NCI-H187 treated with DMSO at 0.1 percent for 48 hours (cell line): ENCODE measurements around the gene DLX3.

Experiments used
- DNase-seq: peaks from one replicate; lab custom pipeline; 2025; lab: John Stamatoyannopoulos, UW

DLX3 gene

DNA sequence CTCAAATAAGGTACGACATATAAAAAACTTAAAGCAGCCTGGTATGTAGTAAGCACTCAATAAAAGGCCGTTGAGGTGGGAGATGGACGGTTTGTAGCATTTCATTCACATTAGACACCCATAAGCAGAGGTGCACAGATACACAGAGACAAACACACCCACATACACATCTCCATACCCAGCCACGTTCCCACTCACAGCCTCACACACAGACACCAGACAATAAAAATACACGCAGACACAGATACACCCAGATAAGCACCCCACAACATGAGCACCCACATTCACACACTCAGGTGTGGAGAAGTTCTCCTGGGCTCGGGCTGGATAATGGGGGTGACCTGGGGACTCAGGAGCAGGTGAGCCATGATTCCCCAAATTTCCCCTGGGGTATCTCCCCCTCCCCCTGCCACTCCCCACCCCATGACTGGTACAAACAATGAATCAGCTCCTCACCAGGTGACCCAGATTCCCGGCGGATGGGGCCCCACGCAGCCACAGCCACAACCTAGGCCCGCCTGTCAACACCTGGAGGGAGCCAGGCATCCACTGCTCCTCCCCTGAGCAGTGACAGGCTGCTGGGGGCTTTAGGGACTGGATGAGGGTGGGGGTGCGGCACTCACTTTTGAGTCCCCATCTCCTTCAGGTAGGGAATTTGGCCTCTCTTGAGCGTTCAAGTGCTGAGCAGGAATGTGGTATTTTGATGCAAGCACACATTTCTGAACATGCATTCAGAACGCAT, 2.7 kb downstream of the DLX3 start:
- no peak for DNase-seq

DNA sequence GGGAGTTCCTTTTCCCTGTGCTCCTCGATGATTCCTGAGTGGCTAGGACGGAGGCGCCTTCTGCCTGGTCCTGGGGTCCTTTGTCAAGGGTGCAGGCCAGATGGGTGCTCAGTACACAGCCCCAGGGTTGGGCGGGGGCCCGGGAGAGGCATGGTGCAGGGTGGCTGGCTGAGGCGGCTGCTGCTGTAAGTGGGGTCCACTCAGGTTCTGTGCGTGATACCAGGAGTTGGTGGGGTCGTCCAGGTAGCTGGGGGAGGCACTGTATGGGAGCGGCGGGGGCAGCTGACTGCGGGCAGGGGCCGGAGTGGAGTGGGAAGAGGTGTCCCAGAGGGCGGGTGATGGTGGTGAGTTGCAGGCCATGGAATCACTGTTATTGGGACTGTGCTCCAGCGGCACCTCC, 3.6 kb downstream of the DLX3 start:
- no peak for DNase-seq

DNA sequence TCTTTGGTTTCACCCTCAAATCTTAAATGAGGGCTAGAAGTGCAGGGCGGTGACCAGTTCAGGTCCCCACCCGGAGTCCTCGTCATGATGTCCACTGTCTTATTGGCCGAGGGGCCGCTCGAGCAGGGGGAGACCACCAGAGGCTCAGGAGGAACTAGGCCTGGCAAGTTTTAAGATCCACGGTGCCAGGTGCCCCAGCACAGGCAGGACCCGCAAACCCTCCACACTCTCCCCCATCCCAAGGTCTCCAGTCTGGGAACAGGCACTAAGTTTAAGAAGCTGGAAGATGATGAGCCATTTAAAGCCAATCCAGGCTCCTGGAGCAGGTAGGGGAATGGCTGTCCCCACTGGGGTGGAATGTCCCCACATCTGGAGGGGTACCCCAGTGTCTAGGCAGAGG, 4.1 kb downstream of the DLX3 start:
- no peak for DNase-seq

- DNase-seq: no peak
Observed at GRCh38 chr17:49990331-49990730, 4.7 kb downstream of the DLX3 start.

- DNase-seq: no peak
Observed at GRCh38 chr17:49989518-49989880, 5.5 kb downstream of the DLX3 start.

DNA sequence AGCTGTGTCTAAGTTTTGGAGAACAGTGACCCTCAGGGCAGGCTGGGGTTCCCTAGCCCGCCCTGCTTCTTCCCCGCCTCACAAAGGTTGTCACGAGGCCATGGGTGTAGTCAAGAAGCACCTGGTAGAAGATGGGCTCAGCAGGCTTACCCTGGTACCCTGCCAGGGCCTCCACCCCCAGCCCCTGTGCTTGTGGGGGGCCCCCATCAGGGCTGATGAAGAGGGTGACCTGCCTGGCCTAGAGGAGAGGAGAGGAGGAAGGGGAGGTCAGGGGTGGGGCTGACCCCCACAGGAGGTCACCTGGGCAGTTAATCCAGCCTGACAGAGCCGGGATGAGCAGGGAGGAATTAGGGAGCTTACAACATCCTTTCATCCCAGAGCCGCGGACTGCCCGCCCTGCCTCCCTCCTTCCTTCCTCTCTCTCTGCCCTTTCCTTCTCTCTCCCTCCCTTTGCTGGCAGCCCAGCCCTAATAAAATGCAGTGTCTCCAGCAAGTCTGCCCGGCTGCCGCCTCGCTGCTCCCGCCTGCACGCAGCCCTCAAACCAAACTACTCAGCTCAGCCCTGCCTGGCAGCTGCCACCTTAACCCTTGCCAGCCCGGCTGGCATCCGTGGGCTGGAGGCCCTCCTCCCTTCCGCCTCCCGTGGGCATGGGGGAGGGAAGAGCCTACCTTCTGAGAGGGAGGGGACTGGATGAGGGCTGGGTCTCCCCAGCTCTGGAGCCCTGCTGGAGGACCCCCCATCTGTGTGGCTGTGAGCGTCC, 7.2 kb downstream of the DLX3 start:
- peak; percentile 37 for DNase-seq

GRCh38 chr17:49987290-49987585, 7.8 kb downstream of the DLX3 start:
- DNase-seq: no peak

DNA sequence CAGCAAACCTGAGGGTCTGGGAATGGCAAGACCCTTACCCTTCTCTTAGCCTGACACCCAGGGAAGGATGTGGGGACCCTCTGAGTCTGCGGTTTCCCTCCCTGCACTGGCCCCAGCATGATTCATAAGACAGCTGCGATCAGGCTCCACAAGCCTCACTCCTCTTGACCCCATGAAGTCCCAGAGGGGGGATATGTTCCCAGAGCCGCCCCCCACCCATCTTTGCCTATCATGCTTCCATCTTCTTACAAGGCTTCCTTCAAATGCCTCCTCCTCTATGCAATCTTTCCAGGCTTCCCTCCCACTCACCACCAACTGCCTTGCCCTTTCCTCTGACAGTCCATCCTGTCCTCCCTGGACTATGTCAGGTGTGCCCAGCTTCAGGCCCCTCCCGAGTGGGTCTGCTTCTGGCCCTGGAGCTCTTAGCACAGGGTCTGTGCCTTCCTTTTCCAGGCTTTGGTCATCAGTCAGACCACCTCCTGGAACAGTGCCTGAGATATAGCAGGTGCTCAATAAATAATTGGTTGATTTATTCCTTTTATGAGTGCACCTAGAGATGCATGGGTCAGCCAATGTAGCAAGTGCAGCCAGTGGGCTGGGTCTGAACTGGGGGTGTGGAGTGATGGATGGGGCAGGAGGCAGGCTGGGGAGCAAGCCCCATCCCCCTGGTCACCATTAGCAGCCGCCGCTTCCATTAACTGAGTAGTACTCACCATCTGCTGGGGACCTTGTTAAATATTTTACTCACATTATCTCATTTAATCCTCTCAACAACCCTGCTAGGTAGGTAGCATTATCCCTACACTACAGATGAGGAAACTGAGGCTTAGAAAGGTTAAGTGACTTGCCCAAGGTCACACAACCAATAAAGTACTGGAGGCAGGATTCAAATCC, 8.4 kb downstream of the DLX3 start:
- DNase-seq: no peak

- DNase-seq: no peak
Observed at GRCh38 chr17:49985310-49985990, 9.6 kb downstream of the DLX3 start.

DNA sequence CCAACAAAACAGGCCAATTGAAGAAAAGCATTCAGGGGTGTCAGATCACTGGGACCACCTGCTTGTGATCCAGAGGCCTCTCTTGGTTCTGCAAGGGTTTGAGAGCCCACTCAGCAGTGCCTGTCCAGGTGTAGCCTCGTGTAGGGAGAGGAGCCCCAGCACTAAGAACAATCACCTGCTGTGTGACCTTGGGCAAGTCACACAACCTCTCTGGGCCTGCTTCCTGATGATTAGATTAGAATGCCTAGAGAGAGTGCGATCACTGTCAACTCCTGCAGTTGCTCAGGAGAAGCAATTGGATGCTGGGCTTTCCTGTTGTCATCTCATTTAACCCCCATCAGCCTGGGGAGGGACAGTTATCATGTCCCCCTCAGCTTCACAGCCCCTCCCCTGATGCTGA, 10.2 kb downstream of the DLX3 start:
- no peak for DNase-seq

GRCh38 chr17:49984283-49984682, 10.7 kb downstream of the DLX3 start:
- no peak for DNase-seq

- DNase-seq: no peak
Observed at GRCh38 chr17:49980703-49981197, 14.3 kb downstream of the DLX3 start.

GRCh38 chr17:49979748-49980479, 15.1 kb downstream of the DLX3 start:
- no peak for DNase-seq

GRCh38 chr17:49978501-49978900, 16.5 kb downstream of the DLX3 start:
- no peak for DNase-seq

DNA sequence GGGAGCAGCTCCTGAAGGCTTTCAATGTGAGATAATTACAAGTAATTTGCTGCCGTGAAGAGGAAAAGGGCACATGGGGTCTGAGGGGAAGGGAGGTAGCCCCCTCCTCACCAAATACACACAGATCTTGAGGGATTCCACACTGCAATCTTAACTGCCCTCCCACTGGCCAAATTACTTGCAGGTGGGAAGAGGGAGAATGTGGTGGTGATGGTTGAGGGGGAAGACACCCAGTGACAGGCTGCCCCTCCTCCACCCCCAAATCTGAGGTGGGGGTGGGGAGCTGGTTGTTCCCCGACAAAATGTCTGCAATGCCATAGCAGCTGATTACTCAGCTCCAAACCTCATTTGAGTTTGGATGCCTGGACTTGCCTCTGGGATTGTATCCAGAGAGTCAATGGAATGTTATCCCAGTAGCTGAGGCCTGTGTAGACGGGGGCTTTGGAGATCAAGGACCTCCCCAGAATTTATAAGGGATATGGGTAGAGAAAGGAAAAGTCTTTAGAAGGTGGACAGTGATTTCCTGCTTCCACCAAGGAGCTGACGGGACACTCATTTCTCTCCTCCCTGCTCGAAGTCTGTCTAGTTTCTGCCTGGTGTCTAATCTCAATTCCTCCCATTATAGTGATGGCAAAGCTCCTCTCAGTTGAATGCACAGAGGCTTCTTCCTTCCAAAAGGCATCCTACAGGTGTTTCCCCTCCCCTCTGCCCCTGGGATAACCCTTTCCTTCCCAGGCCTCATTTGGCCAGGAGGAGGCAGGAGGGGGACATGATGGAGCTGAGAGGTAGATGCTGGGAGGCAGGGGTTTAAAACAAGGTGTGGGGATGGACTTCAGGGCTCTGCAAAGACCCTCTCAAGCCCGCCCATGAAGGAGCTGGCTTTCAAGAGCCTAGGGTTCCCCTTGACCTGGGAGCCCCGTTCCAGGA, 17.3 kb downstream of the DLX3 start:
- no peak for DNase-seq

DNA sequence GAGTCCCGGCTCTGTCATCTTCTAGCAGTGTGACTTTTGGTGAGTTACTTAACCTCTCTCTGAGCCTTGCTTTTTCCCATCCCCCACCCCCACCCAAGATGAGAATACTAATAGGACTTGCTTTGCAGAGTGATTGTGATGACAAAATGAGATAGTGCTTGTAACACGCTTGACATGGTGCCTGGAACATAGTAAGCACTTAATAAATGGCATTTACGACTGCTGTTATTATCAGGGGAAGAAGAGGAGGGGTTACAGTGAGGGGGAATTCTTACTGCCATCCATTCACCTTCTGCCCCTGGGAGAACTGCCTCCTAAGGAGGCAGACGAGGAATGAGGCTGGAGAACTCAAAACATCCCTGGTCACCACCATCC, 18.2 kb downstream of the DLX3 start:
- no peak for DNase-seq

DNA sequence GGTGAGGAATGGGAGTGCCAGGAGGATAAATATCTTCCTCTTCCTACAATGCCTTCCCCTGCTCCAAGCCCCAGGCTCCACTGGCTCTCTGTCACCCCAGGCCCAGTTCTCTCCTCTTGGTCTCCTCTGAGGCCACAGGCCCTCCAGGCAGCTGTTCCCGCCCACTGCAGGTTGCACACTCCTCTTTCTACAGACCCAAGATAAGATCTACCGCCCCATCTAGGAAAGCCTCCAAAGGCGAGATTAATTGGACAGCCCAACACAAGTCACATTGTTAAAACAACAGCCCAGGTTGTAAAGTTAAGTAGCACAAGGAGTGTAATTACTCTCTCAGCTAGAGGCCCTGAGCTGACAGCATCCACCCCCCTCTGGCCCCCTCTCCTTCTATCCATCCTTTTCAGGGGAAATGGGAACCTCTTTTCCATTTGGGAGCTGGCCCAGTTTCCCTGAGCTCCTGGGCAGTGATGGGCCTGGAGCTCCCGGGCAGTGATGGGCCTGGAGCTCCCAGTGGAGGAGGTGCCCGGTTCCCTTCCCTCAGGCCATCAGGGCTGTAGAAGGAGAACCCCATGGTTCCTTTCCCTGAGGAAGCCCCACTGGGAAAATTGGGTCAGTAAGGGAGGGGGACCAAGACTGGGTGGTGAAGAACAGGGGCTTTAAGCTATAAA, 18.7 kb downstream of the DLX3 start:
- DNase-seq: no peak

GRCh38 chr17:49975531-49975930, 19.5 kb downstream of the DLX3 start:
- DNase-seq: no peak

- no peak for DNase-seq
Observed at GRCh38 chr17:49973271-49973615, 21.8 kb downstream of the DLX3 start.
